H9 (cell line): Measurements from ENCODE around the gene AKNA. TPM values are rescaled to one million over a fixed set of nuclear protein-coding genes. Genes with fewer than 3 reads are reported as not detected.

ENCODE experiments used
- DNase-seq: peaks from one replicate; pipeline ENCODE4 v3.0.0-alpha.2; 2017
- H2AFZ ChIP-seq: one replicate; pipeline ENCODE4 v1.6.1; 2013; ENCODE audit warnings: mild to moderate bottlenecking, low read length, control low read depth, moderate library complexity
- H2AK5ac ChIP-seq: 2 replicates; pipeline ENCODE4 v1.6.1; 2013; ENCODE audit warnings: low read length, control low read depth, mixed read lengths; ENCODE audit not compliant: insufficient read length
- H2BK120ac ChIP-seq: one replicate; pipeline ENCODE4 v1.6.1; 2013; ENCODE audit warnings: low read depth, mild to moderate bottlenecking, low read length, control low read depth, inconsistent platforms; ENCODE audit not compliant: poor library complexity, severe bottlenecking
- H2BK12ac ChIP-seq: 2 replicates; pipeline ENCODE4 v1.6.1; 2013; ENCODE audit warnings: low read length, control low read depth, mixed read lengths, low read depth; ENCODE audit not compliant: insufficient read length
- H2BK15ac ChIP-seq: 2 replicates; pipeline ENCODE4 v1.6.1; 2013; ENCODE audit warnings: low read depth, low read length, control low read depth
- H2BK20ac ChIP-seq: one replicate; pipeline ENCODE4 v1.6.1; 2013; ENCODE audit warnings: low read depth, mild to moderate bottlenecking, low read length, control low read depth, inconsistent platforms; ENCODE audit not compliant: poor library complexity, severe bottlenecking
- H2BK5ac ChIP-seq: 2 replicates; pipeline ENCODE4 v1.6.1; 2013; ENCODE audit warnings: low read length, control low read depth, mixed read lengths; ENCODE audit not compliant: insufficient read length
- H3K14ac ChIP-seq: 2 replicates; pipeline ENCODE4 v1.6.1; 2013; ENCODE audit warnings: low read length, control low read depth; ENCODE audit not compliant: insufficient read depth
- H3K18ac ChIP-seq: 2 replicates; pipeline ENCODE4 v1.6.1; 2013; ENCODE audit warnings: low read depth, mild to moderate bottlenecking, mixed read lengths, low read length, control low read depth; ENCODE audit not compliant: insufficient read length
- H3K23ac ChIP-seq: 2 replicates; pipeline ENCODE4 v1.6.1; 2013; ENCODE audit warnings: low read length, control low read depth, mixed read lengths, low read depth; ENCODE audit not compliant: insufficient read length
- H3K23me2 ChIP-seq: 2 replicates; pipeline ENCODE4 v1.6.1; 2013; ENCODE audit warnings: low read depth, mild to moderate bottlenecking, mixed read lengths, low read length, control low read depth; ENCODE audit not compliant: insufficient read length, poor library complexity, severe bottlenecking
- H3K27ac ChIP-seq: 2 replicates; pipeline ENCODE4 v1.5.1; 2013; ENCODE audit warnings: low read length, control low read depth, mixed read lengths, low read depth; ENCODE audit not compliant: insufficient read length
- H3K27me3 ChIP-seq: 2 replicates; pipeline ENCODE4 v1.6.1; 2013; ENCODE audit warnings: low read length, control low read depth, inconsistent platforms; ENCODE audit not compliant: insufficient read depth
- H3K4ac ChIP-seq: 2 replicates; pipeline ENCODE4 v1.6.1; 2013; ENCODE audit warnings: low read depth, mild to moderate bottlenecking, control low read depth, inconsistent platforms, low read length, moderate library complexity
- H3K4me1 ChIP-seq: 2 replicates; pipeline ENCODE4 v1.6.1; 2013; ENCODE audit warnings: low read length, control low read depth, inconsistent platforms; ENCODE audit not compliant: insufficient read depth
- H3K4me2 ChIP-seq: 2 replicates; pipeline ENCODE4 v1.6.1; 2013; ENCODE audit warnings: low read length, control low read depth, mixed read lengths; ENCODE audit not compliant: insufficient read length, insufficient read depth
- H3K56ac ChIP-seq: 2 replicates; pipeline ENCODE4 v1.6.1; 2013; ENCODE audit warnings: low read depth, mild to moderate bottlenecking, mixed read lengths, low read length, control low read depth; ENCODE audit not compliant: insufficient read length
- H3K79me1 ChIP-seq: 2 replicates; pipeline ENCODE4 v1.6.1; 2013; ENCODE audit warnings: low read depth, mild to moderate bottlenecking, moderate library complexity, low read length, control low read depth, inconsistent platforms; ENCODE audit not compliant: insufficient read depth, poor library complexity, severe bottlenecking
- H3K79me2 ChIP-seq: 2 replicates; pipeline ENCODE4 v1.6.1; 2013; ENCODE audit warnings: low read length, control low read depth, inconsistent platforms; ENCODE audit not compliant: insufficient read depth
- H3K9ac ChIP-seq: 2 replicates; pipeline ENCODE4 v1.6.1; 2013; ENCODE audit warnings: low read length, control low read depth, mixed read lengths; ENCODE audit not compliant: insufficient read length; ENCODE audit errors: extremely low read depth
- H3K9me3 ChIP-seq: one replicate; pipeline ENCODE4 v1.6.1; 2013; ENCODE audit warnings: low read depth, low read length, inconsistent platforms; ENCODE audit not compliant: control insufficient read depth
- H3T11ph ChIP-seq: one replicate; pipeline ENCODE4 v1.6.1; 2013; ENCODE audit warnings: mild to moderate bottlenecking, low read length, control low read depth, inconsistent platforms
- H4K20me1 ChIP-seq: one replicate; pipeline ENCODE4 v1.6.1; 2013; ENCODE audit not compliant: control insufficient read depth, insufficient read length, insufficient read depth
- H4K5ac ChIP-seq: 2 replicates; pipeline ENCODE4 v1.6.1; 2013; ENCODE audit warnings: low read depth, mild to moderate bottlenecking, mixed read lengths, low read length, control low read depth; ENCODE audit not compliant: insufficient read length
- H4K8ac ChIP-seq: replicated peaks from 2 replicates; pipeline ENCODE4 v1.6.1; 2013; ENCODE audit warnings: low read length, control low read depth, mixed read lengths, low read depth; ENCODE audit not compliant: insufficient read length
- H4K91ac ChIP-seq: 2 replicates; pipeline ENCODE4 v1.6.1; 2013; ENCODE audit warnings: low read depth, mild to moderate bottlenecking, moderate library complexity, mixed read lengths, low read length, control low read depth; ENCODE audit not compliant: insufficient read length
- H3K27ac Mint-ChIP-seq, 3 experiments: 2 replicates in 2 of 3; 3 replicates in 1 of 3; pipeline ENCODE4 v1.8.0; 2020 to 2021; ENCODE audit warnings: mixed read lengths in 3 of 3, mild to moderate bottlenecking in 1 of 3, moderate library complexity in 1 of 3
- H3K27me3 Mint-ChIP-seq: 2 replicates; pipeline ENCODE4 v1.8.0; 2021; ENCODE audit warnings: low read depth, mild to moderate bottlenecking, moderate library complexity, mixed read lengths
- H3K36me3 Mint-ChIP-seq, 3 experiments: 2 replicates in 2 of 3; 3 replicates in 1 of 3; pipeline ENCODE4 v1.8.0; 2020 to 2021; ENCODE audit warnings: low read depth in 3 of 3, mixed read lengths in 3 of 3; ENCODE audit not compliant: insufficient read depth in 1 of 3
- H3K4me1 Mint-ChIP-seq, 2 experiments: 2 replicates each; pipeline ENCODE4 v1.8.0; 2020; ENCODE audit warnings: mixed read lengths in 2 of 2
- H3K4me3 Mint-ChIP-seq, 2 experiments: 2 replicates in 1 of 2; 3 replicates in 1 of 2; pipeline ENCODE4 v1.8.0; 2020 to 2021; ENCODE audit warnings: mild to moderate bottlenecking in 2 of 2, mixed read lengths in 2 of 2, moderate library complexity in 1 of 2
- H3K9me3 Mint-ChIP-seq, 2 experiments: 2 replicates in 1 of 2; 3 replicates in 1 of 2; pipeline ENCODE4 v1.8.0; 2020; ENCODE audit warnings: mild to moderate bottlenecking in 2 of 2, mixed read lengths in 2 of 2, moderate library complexity in 1 of 2
- WGBS: extraction: QIAGEN DNeasy Blood & Tissue Kit; methylation state at CpG from one replicate; pipeline ENCODE4 v1.1.7; 2013; ENCODE audit warnings: missing lambda C conversion rate, low lambda C conversion rate, mixed read lengths; ENCODE audit not compliant: insufficient read length; ENCODE audit errors: extremely low coverage; 5-methylcytosine and 5-hydroxymethylcytosine counted together
- total RNA-seq: library from RNA; stranded (reverse); gene quantifications from 2 replicates; pipeline ENCODE4 v1.2.1, GENCODE V29; 2021
- TF ChIP-seq, protein P1 (sequence below): fragments of 200-600 bp; sonication (generic); conservative IDR thresholded peaks from 3 replicates; pipeline ENCODE4 v1.8.0; 2021; ENCODE audit warnings: antibody characterized with exemption, mild to moderate bottlenecking

Gene AKNA
- total RNA-seq, 1 experiment from 2014 or later: 19.7 TPM

GRCh38 chr9:114364134-114365041 is 23.4 kb downstream of the AKNA start:
- H3K27me3 ChIP-seq: no peaks in the 10 kb centered on the region
- no peak overlapping the region for H3K56ac ChIP-seq
- H2AK5ac ChIP-seq: no peak overlapping the region
- Mint-ChIP-seq H3K27ac (no peak overlapping the region; a peak in 1 of 7 replicates), H3K4me1 (peaks cover under 1 to 2% of the 10 kb centered on the region in 2 experiments), H3K36me3 (peaks cover 49 to 61% (median 54%) of the 10 kb centered on the region in 3 experiments), H3K27me3 (no peaks in the 10 kb centered on the region), H3K4me3 (no peak overlapping the region), H3K9me3 (no peaks in the 10 kb centered on the region)
- H2BK5ac ChIP-seq: no peak overlapping the region
- no peak overlapping the region for H3K27ac ChIP-seq
- H3K79me1 ChIP-seq: no peaks in the 10 kb centered on the region
- H2BK15ac ChIP-seq: no peak overlapping the region
- no peak overlapping the region for H3K18ac ChIP-seq
- H3K4me2 ChIP-seq: no peak overlapping the region
- TF ChIP-seq, protein P1, sequence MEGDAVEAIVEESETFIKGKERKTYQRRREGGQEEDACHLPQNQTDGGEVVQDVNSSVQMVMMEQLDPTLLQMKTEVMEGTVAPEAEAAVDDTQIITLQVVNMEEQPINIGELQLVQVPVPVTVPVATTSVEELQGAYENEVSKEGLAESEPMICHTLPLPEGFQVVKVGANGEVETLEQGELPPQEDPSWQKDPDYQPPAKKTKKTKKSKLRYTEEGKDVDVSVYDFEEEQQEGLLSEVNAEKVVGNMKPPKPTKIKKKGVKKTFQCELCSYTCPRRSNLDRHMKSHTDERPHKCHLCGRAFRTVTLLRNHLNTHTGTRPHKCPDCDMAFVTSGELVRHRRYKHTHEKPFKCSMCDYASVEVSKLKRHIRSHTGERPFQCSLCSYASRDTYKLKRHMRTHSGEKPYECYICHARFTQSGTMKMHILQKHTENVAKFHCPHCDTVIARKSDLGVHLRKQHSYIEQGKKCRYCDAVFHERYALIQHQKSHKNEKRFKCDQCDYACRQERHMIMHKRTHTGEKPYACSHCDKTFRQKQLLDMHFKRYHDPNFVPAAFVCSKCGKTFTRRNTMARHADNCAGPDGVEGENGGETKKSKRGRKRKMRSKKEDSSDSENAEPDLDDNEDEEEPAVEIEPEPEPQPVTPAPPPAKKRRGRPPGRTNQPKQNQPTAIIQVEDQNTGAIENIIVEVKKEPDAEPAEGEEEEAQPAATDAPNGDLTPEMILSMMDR: no peak
- no peak overlapping the region for H4K8ac ChIP-seq
- no peaks in the 10 kb centered on the region for H4K20me1 ChIP-seq
- H2BK20ac ChIP-seq: no peak overlapping the region
- WGBS: no CpG with 5 or more reads among the region's 6 CpGs
- no peak overlapping the region for H4K91ac ChIP-seq
- no peak overlapping the region for H3K9ac ChIP-seq
- no peak overlapping the region for H2BK120ac ChIP-seq
- H4K5ac ChIP-seq: no peak overlapping the region
- H3K4me1 ChIP-seq: peaks cover 3% of the 10 kb centered on the region; the same call in 1 of the 2 replicates
- H3K23ac ChIP-seq: no peak overlapping the region
- no peak overlapping the region for H3K4ac ChIP-seq
- H2AFZ ChIP-seq: no peak overlapping the region
- H2BK12ac ChIP-seq: no peak overlapping the region
- H3K79me2 ChIP-seq: 0 out of 2 replicates have a peak, but pooled peaks cover 2% of the 10 kb centered on the region
- H3T11ph ChIP-seq: no peak overlapping the region
- H3K14ac ChIP-seq: no peak overlapping the region
- DNase-seq: no peak
- H3K23me2 ChIP-seq: peaks cover 2% of the 10 kb centered on the region
- no peaks in the 10 kb centered on the region for H3K9me3 ChIP-seq
